ENCODE data around the gene DGKA. TPM values are rescaled to one million over a fixed set of nuclear protein-coding genes. Genes with fewer than 3 reads are reported as not detected.
A peak's percentile ranks its signal among the peaks of the same experiment; 100 is the strongest.

The DGKA gene
- total and polyA plus RNA-seq, 2 of the 13 experiments (the other 11 are each of a cell fraction or from before 2014, with no cell fraction given): 2.4 to 5.4 TPM

DNA sequence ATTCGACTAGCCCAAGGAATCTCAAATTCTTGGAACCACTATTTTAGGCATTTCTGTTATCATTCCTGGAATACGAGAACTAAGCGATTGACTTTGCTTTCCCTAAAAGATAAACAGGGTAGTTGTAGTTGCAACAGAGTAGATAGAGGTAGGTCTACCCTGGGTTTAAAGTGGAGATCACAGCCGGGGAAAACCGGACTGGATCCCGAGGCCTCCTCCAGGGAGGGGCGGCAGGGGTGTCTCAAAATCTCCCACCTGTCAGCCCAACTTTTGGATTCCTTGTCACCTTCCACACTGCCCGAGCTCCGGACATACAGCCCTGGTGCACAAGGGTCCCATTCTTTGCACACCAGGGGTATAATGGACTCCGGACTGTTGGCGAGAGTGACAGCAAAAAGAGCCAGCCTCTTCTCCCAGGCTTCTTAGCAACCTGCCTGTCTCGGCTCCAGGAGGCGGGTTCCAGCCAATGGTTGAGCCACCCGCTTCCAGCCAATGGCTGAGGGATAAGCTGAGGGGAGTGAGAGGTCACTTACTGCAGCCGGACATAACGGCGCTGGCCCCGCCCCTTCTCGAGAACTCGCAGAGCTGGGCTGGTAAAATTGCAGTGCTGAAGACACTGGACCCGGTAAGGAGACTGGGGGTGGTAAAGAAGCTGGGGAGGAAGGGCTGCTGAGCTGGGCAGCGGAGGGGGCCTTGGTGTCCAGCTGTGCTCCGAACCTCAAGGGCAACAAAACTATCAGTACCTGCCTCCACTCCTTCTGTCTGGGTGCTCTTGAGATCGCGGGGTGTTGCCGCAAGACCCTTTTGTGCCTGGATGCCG is 66.0 kb downstream of the DGKA start, which contains the start of gene SUOX (continued):
- TF ChIP-seq KDM2A (CRISPR knock-in tag; IDR thresholded peaks at IDR 0.05; ENCODE audit: borderline replicate concordance, low read depth) (peak; percentile 93), FOXK1 (CRISPR knock-in tag; IDR thresholded peaks at IDR 0.05; ENCODE audit: borderline replicate concordance, low read depth) (peak; percentile 16; the same call in 1 of the 2 replicates), NR2F2 (IDR thresholded peaks at IDR 0.05; ENCODE audit: borderline replicate concordance, low read depth) (0 out of 2 replicates have a peak, but pooled peaks have one; percentile 11), RAD51 (IDR thresholded peaks at IDR 0.05; ENCODE audit: borderline replicate concordance) (no peak), SMC3 (IDR thresholded peaks at IDR 0.05; ENCODE audit: low read length) (no peak), ZNF136 (CRISPR knock-in tag; IDR thresholded peaks at IDR 0.05; ENCODE audit: low read depth) (no peak), TSC22D2 (CRISPR knock-in tag; IDR thresholded peaks at IDR 0.05; ENCODE audit: borderline replicate concordance) (peak; percentile 26; the same call in 1 of the 2 replicates), POLR2AphosphoS2 (IDR thresholded peaks at IDR 0.05; ENCODE audit: low read depth, low read length) (no peak), THAP11 (CRISPR knock-in tag; IDR thresholded peaks at IDR 0.05) (peak; percentile 81), GZF1 (CRISPR knock-in tag; IDR thresholded peaks at IDR 0.05) (no peak)
- TF ChIP-seq, protein P1, sequence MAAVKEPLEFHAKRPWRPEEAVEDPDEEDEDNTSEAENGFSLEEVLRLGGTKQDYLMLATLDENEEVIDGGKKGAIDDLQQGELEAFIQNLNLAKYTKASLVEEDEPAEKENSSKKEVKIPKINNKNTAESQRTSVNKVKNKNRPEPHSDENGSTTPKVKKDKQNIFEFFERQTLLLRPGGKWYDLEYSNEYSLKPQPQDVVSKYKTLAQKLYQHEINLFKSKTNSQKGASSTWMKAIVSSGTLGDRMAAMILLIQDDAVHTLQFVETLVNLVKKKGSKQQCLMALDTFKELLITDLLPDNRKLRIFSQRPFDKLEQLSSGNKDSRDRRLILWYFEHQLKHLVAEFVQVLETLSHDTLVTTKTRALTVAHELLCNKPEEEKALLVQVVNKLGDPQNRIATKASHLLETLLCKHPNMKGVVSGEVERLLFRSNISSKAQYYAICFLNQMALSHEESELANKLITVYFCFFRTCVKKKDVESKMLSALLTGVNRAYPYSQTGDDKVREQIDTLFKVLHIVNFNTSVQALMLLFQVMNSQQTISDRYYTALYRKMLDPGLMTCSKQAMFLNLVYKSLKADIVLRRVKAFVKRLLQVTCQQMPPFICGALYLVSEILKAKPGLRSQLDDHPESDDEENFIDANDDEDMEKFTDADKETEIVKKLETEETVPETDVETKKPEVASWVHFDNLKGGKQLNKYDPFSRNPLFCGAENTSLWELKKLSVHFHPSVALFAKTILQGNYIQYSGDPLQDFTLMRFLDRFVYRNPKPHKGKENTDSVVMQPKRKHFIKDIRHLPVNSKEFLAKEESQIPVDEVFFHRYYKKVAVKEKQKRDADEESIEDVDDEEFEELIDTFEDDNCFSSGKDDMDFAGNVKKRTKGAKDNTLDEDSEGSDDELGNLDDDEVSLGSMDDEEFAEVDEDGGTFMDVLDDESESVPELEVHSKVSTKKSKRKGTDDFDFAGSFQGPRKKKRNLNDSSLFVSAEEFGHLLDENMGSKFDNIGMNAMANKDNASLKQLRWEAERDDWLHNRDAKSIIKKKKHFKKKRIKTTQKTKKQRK (IDR thresholded peaks at IDR 0.05; ENCODE audit: low read length): no peak
- TF ChIP-seq, protein P2, sequence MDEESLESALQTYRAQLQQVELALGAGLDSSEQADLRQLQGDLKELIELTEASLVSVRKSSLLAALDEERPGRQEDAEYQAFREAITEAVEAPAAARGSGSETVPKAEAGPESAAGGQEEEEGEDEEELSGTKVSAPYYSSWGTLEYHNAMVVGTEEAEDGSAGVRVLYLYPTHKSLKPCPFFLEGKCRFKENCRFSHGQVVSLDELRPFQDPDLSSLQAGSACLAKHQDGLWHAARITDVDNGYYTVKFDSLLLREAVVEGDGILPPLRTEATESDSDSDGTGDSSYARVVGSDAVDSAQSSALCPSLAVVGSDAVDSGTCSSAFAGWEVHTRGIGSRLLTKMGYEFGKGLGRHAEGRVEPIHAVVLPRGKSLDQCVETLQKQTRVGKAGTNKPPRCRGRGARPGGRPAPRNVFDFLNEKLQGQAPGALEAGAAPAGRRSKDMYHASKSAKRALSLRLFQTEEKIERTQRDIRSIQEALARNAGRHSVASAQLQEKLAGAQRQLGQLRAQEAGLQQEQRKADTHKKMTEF (CRISPR knock-in tag; IDR thresholded peaks at IDR 0.05): peak; percentile 53
- TF ChIP-seq, protein P3, sequence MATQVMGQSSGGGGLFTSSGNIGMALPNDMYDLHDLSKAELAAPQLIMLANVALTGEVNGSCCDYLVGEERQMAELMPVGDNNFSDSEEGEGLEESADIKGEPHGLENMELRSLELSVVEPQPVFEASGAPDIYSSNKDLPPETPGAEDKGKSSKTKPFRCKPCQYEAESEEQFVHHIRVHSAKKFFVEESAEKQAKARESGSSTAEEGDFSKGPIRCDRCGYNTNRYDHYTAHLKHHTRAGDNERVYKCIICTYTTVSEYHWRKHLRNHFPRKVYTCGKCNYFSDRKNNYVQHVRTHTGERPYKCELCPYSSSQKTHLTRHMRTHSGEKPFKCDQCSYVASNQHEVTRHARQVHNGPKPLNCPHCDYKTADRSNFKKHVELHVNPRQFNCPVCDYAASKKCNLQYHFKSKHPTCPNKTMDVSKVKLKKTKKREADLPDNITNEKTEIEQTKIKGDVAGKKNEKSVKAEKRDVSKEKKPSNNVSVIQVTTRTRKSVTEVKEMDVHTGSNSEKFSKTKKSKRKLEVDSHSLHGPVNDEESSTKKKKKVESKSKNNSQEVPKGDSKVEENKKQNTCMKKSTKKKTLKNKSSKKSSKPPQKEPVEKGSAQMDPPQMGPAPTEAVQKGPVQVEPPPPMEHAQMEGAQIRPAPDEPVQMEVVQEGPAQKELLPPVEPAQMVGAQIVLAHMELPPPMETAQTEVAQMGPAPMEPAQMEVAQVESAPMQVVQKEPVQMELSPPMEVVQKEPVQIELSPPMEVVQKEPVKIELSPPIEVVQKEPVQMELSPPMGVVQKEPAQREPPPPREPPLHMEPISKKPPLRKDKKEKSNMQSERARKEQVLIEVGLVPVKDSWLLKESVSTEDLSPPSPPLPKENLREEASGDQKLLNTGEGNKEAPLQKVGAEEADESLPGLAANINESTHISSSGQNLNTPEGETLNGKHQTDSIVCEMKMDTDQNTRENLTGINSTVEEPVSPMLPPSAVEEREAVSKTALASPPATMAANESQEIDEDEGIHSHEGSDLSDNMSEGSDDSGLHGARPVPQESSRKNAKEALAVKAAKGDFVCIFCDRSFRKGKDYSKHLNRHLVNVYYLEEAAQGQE (IDR thresholded peaks at IDR 0.05; ENCODE audit: borderline replicate concordance in 1 of 2, low read depth in 1 of 2, low read length in 2 of 2): no peak
- TF ChIP-seq, protein P4, sequence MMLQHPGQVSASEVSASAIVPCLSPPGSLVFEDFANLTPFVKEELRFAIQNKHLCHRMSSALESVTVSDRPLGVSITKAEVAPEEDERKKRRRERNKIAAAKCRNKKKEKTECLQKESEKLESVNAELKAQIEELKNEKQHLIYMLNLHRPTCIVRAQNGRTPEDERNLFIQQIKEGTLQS (CRISPR knock-in tag; IDR thresholded peaks at IDR 0.05): no peak
